Measurements from ENCODE around the gene ZHX3. TPM values are rescaled to one million over a fixed set of nuclear protein-coding genes. Genes with fewer than 3 reads are reported as not detected.

The ZHX3 gene
- polyA plus RNA-seq, 2 donors, result 6.6 to 9.6 TPM

DNA sequence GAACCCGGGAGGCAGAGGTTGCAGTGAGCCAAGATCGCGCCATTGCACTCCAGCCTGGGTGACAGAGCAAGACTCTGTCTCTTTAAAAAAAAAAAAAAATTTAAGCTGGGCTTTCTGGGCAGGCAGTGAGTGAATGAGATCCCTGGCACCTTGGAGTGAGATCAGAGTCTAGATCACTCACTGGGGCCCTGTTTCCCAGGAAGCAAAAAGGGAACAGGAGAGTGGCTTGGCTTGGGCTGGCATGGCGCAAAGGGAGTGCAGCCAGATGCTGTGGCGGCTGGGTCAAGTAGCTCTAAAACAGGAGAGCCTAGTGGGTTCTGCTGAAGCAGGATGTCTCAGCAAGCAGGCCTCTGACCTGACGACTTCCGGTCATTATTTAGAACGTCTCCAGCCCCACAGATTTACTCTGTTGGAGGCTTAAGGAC, 169.8 kb downstream of the ZHX3 start:
- no peaks in the 10 kb centered on the region for H3K9me3 ChIP-seq (ENCODE audit: control insufficient read depth in 2 of 2, insufficient read depth in 1 of 2, low read depth in 1 of 2, low read length in 1 of 2)
- H3K36me3 ChIP-seq (ENCODE audit: control insufficient read depth in 2 of 2, insufficient read depth in 2 of 2, low read length in 1 of 2), result no peaks in the 10 kb centered on the region
- no peaks in the 10 kb centered on the region for H3K27me3 ChIP-seq (ENCODE audit: control insufficient read depth in 1 of 2, insufficient read depth in 2 of 2, low read length in 2 of 2)
- H3K27ac ChIP-seq (ENCODE audit: low read depth in 2 of 2, low read length in 1 of 2), result peak overlapping the region in 1 of 2 donors; percentile 61
- H3K4me3 ChIP-seq (ENCODE audit: low read depth in 1 of 2, low read length in 2 of 2), result no peak overlapping the region
- 68 to 69% methylated on average over 8 of the region's 8 CpGs for whole genome bisulfite sequencing, 2 donors
- peaks cover 16 to 42% of the 10 kb centered on the region in 2 donors for H3K4me1 ChIP-seq (ENCODE audit: control insufficient read depth in 2 of 2, insufficient read depth in 2 of 2, low read length in 1 of 2)

- H3K9me3 ChIP-seq (ENCODE audit: control insufficient read depth in 2 of 2, insufficient read depth in 1 of 2, low read depth in 1 of 2, low read length in 1 of 2), result no peaks in the 10 kb centered on the region
- H3K4me3 ChIP-seq (ENCODE audit: low read depth in 1 of 2, low read length in 2 of 2), result no peak overlapping the region
- peak overlapping the region; percentile 53 to 57 for H3K27ac ChIP-seq (ENCODE audit: low read depth in 2 of 2, low read length in 1 of 2)
- WGBS, 2 donors, result 39 to 52% methylated on average over 12 of the region's 12 CpGs
- peaks cover 16 to 44% of the 10 kb centered on the region in 2 donors for H3K4me1 ChIP-seq (ENCODE audit: control insufficient read depth in 2 of 2, insufficient read depth in 2 of 2, low read length in 1 of 2)
- H3K36me3 ChIP-seq (ENCODE audit: control insufficient read depth in 2 of 2, insufficient read depth in 2 of 2, low read length in 1 of 2), result no peaks in the 10 kb centered on the region
- no peaks in the 10 kb centered on the region for H3K27me3 ChIP-seq (ENCODE audit: control insufficient read depth in 1 of 2, insufficient read depth in 2 of 2, low read length in 2 of 2)
Observed at GRCh38 chr20:41145821-41146620, 171.5 kb downstream of the ZHX3 start.

- Histone ChIP-seq H3K4me1 (ENCODE audit: control insufficient read depth in 2 of 2, insufficient read depth in 2 of 2, low read length in 1 of 2) (peaks cover 19 to 50% of the 10 kb centered on the region in 2 donors), H3K27me3 (ENCODE audit: control insufficient read depth in 1 of 2, insufficient read depth in 2 of 2, low read length in 2 of 2) (no peaks in the 10 kb centered on the region), H3K4me3 (ENCODE audit: low read depth in 1 of 2, low read length in 2 of 2) (no peak overlapping the region), H3K27ac (ENCODE audit: low read depth in 2 of 2, low read length in 1 of 2) (peak overlapping the region; percentile 22 to 57), H3K36me3 (ENCODE audit: control insufficient read depth in 2 of 2, insufficient read depth in 2 of 2, low read length in 1 of 2) (peaks cover 0 to 3% of the 10 kb centered on the region in 2 donors), H3K9me3 (ENCODE audit: control insufficient read depth in 2 of 2, insufficient read depth in 1 of 2, low read depth in 1 of 2, low read length in 1 of 2) (no peaks in the 10 kb centered on the region)
- 98% methylated on average over 2 of the region's 2 CpGs for WGBS, 2 donors
Observed at GRCh38 chr20:41145317-41145716, 172.2 kb downstream of the ZHX3 start.

- no peaks in the 10 kb centered on the region for H3K27me3 ChIP-seq (ENCODE audit: control insufficient read depth in 1 of 2, insufficient read depth in 2 of 2, low read length in 2 of 2)
- peak overlapping the region; percentile 17 to 48 for H3K27ac ChIP-seq (ENCODE audit: low read depth in 2 of 2, low read length in 1 of 2)
- no peaks in the 10 kb centered on the region for H3K9me3 ChIP-seq (ENCODE audit: control insufficient read depth in 2 of 2, insufficient read depth in 1 of 2, low read depth in 1 of 2, low read length in 1 of 2)
- H3K4me3 ChIP-seq (ENCODE audit: low read depth in 1 of 2, low read length in 2 of 2), result no peak overlapping the region
- 57 to 63% methylated on average over 2 of the region's 2 CpGs for WGBS, 2 donors
- peaks cover 19 to 51% of the 10 kb centered on the region in 2 donors for H3K4me1 ChIP-seq (ENCODE audit: control insufficient read depth in 2 of 2, insufficient read depth in 2 of 2, low read length in 1 of 2)
- peaks cover 0 to 3% of the 10 kb centered on the region in 2 donors for H3K36me3 ChIP-seq (ENCODE audit: control insufficient read depth in 2 of 2, insufficient read depth in 2 of 2, low read length in 1 of 2)
Observed at GRCh38 chr20:41143354-41143753, 174.2 kb downstream of the ZHX3 start.

GRCh38 chr20:41142919-41143318, 174.6 kb downstream of the ZHX3 start:
- peak overlapping the region in 1 of 2 donors; percentile 30 for H3K27ac ChIP-seq (ENCODE audit: low read depth in 2 of 2, low read length in 1 of 2)
- WGBS, 2 donors, result 47 to 58% methylated on average over 5 of the region's 5 CpGs
- no peak overlapping the region for H3K4me3 ChIP-seq (ENCODE audit: low read depth in 1 of 2, low read length in 2 of 2)
- no peaks in the 10 kb centered on the region for H3K9me3 ChIP-seq (ENCODE audit: control insufficient read depth in 2 of 2, insufficient read depth in 1 of 2, low read depth in 1 of 2, low read length in 1 of 2)
- H3K36me3 ChIP-seq (ENCODE audit: control insufficient read depth in 2 of 2, insufficient read depth in 2 of 2, low read length in 1 of 2), result peaks cover 0 to 3% of the 10 kb centered on the region in 2 donors
- peaks cover 19 to 51% of the 10 kb centered on the region in 2 donors for H3K4me1 ChIP-seq (ENCODE audit: control insufficient read depth in 2 of 2, insufficient read depth in 2 of 2, low read length in 1 of 2)
- H3K27me3 ChIP-seq (ENCODE audit: control insufficient read depth in 1 of 2, insufficient read depth in 2 of 2, low read length in 2 of 2), result no peaks in the 10 kb centered on the region

DNA sequence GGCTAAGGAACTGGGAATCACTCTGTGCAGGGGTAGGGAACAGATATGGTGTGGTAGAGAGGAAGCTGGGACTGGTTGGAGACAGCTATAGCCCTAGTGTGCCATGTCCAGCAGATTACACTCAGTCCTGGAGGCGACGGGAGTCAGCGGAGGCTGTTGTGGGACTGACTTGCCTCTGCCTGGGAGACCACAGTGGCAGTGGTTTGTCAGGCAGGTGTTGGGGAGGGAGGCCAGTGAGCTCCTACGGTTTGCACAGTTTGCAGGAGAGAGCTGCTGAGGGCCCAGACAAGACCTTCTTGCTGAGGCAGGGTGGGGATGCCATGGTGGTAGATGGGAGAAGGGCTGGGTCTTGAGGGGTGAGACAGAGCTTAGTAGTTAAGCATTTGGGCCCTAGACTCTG, 175.3 kb downstream of the ZHX3 start:
- 62 to 67% methylated on average over 4 of the region's 4 CpGs for WGBS, 2 donors
- H3K27ac ChIP-seq (ENCODE audit: low read depth in 2 of 2, low read length in 1 of 2), result peak overlapping the region in 1 of 2 donors; percentile 11

DNA sequence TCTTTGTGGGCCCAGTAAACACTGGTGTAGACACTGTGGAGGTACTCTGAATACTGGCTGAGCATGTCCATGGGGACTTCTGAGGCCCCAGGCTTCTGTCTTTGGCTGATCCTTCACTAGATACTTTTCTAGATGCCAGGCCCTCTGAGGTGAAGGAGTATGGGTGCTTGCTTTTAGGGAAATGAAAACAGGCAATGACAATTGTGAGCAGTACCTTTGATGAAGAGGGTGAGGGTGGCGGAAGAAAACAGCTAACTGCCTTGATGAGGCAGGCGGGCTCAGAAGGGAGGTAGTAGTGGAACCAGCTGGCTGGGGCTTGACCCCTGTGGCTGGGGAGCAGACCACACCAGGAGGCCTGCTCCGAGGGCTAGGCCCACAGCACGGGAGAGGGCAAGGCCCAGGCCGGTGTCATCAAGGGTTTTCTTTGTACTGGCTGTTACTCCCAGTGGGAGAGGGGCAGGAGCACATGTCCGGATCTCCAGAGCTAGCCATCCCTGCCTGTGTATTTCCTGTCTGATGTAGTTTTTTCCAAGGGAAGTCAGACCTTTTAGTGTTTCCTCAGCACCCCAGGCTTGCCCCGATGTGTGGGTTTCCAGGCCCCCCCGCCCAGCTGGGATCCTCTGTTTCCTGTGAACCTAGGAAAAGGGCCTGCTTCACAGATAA, 176.2 kb downstream of the ZHX3 start:
- 52 to 55% methylated on average over 8 of the region's 8 CpGs for WGBS, 2 donors
- Histone ChIP-seq H3K27me3 (ENCODE audit: control insufficient read depth in 1 of 2, insufficient read depth in 2 of 2, low read length in 2 of 2) (no peaks in the 10 kb centered on the region), H3K4me3 (ENCODE audit: low read depth in 1 of 2, low read length in 2 of 2) (no peak overlapping the region), H3K9me3 (ENCODE audit: control insufficient read depth in 2 of 2, insufficient read depth in 1 of 2, low read depth in 1 of 2, low read length in 1 of 2) (no peaks in the 10 kb centered on the region), H3K27ac (ENCODE audit: low read depth in 2 of 2, low read length in 1 of 2) (peak overlapping the region; percentile 28 to 74), H3K36me3 (ENCODE audit: control insufficient read depth in 2 of 2, insufficient read depth in 2 of 2, low read length in 1 of 2) (peaks cover 0 to 3% of the 10 kb centered on the region in 2 donors), H3K4me1 (ENCODE audit: control insufficient read depth in 2 of 2, insufficient read depth in 2 of 2, low read length in 1 of 2) (peaks cover 15 to 43% of the 10 kb centered on the region in 2 donors)

More for the DNA sequence above, 175.3 kb downstream of the ZHX3 start:
- Histone ChIP-seq H3K4me1 (ENCODE audit: control insufficient read depth in 2 of 2, insufficient read depth in 2 of 2, low read length in 1 of 2) (peaks cover 19 to 50% of the 10 kb centered on the region in 2 donors), H3K9me3 (ENCODE audit: control insufficient read depth in 2 of 2, insufficient read depth in 1 of 2, low read depth in 1 of 2, low read length in 1 of 2) (no peaks in the 10 kb centered on the region), H3K27me3 (ENCODE audit: control insufficient read depth in 1 of 2, insufficient read depth in 2 of 2, low read length in 2 of 2) (no peaks in the 10 kb centered on the region), H3K4me3 (ENCODE audit: low read depth in 1 of 2, low read length in 2 of 2) (no peak overlapping the region), H3K36me3 (ENCODE audit: control insufficient read depth in 2 of 2, insufficient read depth in 2 of 2, low read length in 1 of 2) (peaks cover 0 to 3% of the 10 kb centered on the region in 2 donors)

DNA sequence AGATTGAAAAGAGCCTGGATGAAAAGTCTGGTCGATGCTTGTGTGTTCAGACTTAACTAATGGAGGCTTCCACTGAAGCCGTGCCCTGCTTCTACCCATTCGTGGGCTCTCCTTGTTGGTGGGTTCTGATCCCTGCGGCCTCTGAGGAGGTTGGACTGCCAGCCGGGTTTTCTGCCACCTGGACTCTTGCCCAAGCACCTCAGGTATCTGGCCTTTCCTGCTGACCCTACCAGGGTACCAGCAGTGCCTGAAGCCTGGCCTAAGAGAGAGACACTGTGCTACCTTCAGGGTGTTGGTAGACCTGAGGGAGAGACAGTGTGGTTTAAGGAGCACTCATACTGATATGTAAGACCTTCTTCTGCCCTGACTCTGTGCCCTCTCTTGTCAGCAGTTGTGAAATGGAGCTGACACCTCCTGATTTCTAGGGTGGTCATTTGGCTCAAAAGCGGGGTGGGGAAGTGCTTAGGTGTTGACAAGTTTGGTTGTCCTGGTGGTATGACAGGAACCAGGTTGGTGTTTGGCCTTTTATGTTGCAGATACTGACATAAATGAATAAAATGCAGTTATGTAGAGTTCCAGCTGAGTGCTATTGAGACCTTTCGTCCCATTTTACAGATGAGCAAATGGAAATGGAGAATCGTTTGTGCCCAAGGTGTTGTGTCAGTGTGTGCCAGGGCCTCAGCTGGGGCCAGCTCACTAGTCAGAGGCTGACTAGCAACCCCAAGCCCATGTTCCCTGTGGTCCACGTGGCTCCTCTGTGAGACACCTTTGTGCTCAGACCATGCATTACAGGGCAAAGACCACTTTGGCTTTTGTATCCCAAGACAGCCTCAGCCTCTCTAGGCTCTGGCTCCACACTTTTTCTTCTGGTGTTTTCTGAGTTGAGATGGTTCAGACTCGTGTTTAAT, 177.1 kb downstream of the ZHX3 start:
- Histone ChIP-seq H3K4me3 (ENCODE audit: low read depth in 1 of 2, low read length in 2 of 2) (no peak overlapping the region), H3K9me3 (ENCODE audit: control insufficient read depth in 2 of 2, insufficient read depth in 1 of 2, low read depth in 1 of 2, low read length in 1 of 2) (no peaks in the 10 kb centered on the region), H3K27me3 (ENCODE audit: control insufficient read depth in 1 of 2, insufficient read depth in 2 of 2, low read length in 2 of 2) (no peaks in the 10 kb centered on the region), H3K4me1 (ENCODE audit: control insufficient read depth in 2 of 2, insufficient read depth in 2 of 2, low read length in 1 of 2) (peaks cover 8 to 40% of the 10 kb centered on the region in 2 donors), H3K27ac (ENCODE audit: low read depth in 2 of 2, low read length in 1 of 2) (peak overlapping the region; percentile 44 to 74), H3K36me3 (ENCODE audit: control insufficient read depth in 2 of 2, insufficient read depth in 2 of 2, low read length in 1 of 2) (peaks cover 0 to 3% of the 10 kb centered on the region in 2 donors)
- WGBS, 2 donors, result 59 to 63% methylated on average over 10 of the region's 10 CpGs
